GM12878 (cell line): ENCODE measurements around the gene LILRB2.

Experiments
- ETV6 ChIP-seq, 2 experiments: fragments of 450-650 bp in 1 of 2; IDR thresholded peaks in 1 of 2; conservative IDR thresholded peaks in 1 of 2; 2 replicates each; pipeline ENCODE4 v1.6.1; 2014; ENCODE audit warnings: antibody characterized with exemption in 1 of 2, borderline replicate concordance in 1 of 2, low read depth in 1 of 2, mild to moderate bottlenecking in 1 of 2, moderate library complexity in 1 of 2
- NFYB ChIP-seq: IDR thresholded peaks from 2 replicates; pipeline ENCODE4 v1.6.1; 2011; ENCODE audit warnings: low read depth, mild to moderate bottlenecking, low read length, improper control_type of control experiment, moderate library complexity; ENCODE audit not compliant: insufficient read depth
- POLR2AphosphoS5 ChIP-seq: IDR thresholded peaks from 2 replicates; pipeline ENCODE4 v1.6.1; 2011; ENCODE audit warnings: mild to moderate bottlenecking, low read length, inconsistent platforms
- RCOR1 ChIP-seq: conservative IDR thresholded peaks from 2 replicates; pipeline ENCODE4 v1.6.1; 2012; ENCODE audit warnings: low read depth, low read length, improper control_type of control experiment
- SUPT20H ChIP-seq: IDR thresholded peaks from 2 replicates; pipeline ENCODE4 v1.6.1; 2011; ENCODE audit warnings: low read depth, mild to moderate bottlenecking, low read length, moderate library complexity, borderline replicate concordance; ENCODE audit not compliant: control insufficient read depth
- TCF7 ChIP-seq: IDR thresholded peaks from 2 replicates; pipeline ENCODE4 v1.6.1; 2014; ENCODE audit warnings: antibody characterized with exemption, borderline replicate concordance
- TF ChIP-seq, protein P1 (sequence below), 3 experiments: IDR thresholded peaks in 2 of 3; conservative IDR thresholded peaks in 1 of 3; 2 replicates each; pipeline ENCODE4 v1.5.1; 2011; ENCODE audit warnings: low read depth in 3 of 3, low read length in 3 of 3, mild to moderate bottlenecking in 3 of 3, control low read depth in 2 of 3, moderate library complexity in 2 of 3, inconsistent platforms in 1 of 3, mixed read lengths in 1 of 3; ENCODE audit not compliant: control insufficient read depth in 2 of 3, insufficient read depth in 1 of 3; ENCODE audit errors: extremely low read depth in 1 of 3
- TF ChIP-seq, protein P2 (sequence below): fragments of 450-650 bp; IDR thresholded peaks from 2 replicates; pipeline ENCODE4 v1.6.1; 2017; ENCODE audit warnings: antibody characterized with exemption, mild to moderate bottlenecking, moderate library complexity

DNA sequence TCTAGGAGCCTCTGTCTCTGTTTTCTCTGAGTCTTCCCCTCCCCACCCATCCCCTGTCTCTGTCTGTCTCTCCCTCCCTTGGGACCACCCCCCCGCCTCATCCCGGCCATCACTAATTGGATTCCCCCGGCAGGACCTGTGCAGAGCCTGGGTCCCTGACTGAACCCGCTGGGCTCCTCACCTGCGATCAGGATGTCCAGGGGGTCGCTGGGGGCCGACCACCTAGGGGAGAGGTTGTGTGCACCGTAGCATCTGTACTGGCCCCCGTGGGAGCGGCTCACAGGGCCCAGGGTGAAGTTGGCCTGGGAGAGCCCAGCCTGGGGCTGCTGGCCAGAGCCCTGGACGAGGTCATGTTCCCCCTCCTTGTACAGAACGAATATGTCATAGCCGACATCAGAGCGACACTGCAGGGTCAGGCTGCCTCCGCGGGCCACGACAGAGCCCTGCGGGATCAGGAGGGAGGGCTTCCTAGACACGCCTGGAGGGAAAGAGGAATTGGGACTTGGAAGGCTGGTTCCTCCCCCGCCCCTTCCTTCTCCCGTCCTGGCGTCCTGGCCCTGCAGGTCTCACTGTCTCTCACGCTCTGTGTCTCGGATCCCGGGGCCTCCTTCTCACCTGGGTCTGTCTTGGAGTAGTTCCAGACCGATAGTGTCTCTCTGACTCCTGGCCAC lies 25.7 kb downstream of the LILRB2 start:
- TF ChIP-seq TCF7 (no peak), ETV6 (conservative IDR thresholded peaks at IDR 0.05 in 1 of 2, IDR thresholded peaks at IDR 0.05 in 1 of 2; ENCODE audit: borderline replicate concordance in 1 of 2, low read depth in 1 of 2) (no peak), SUPT20H (no peak), RCOR1 (no peak), NFYB (no peak), POLR2AphosphoS5 (no peak)
- TF ChIP-seq, protein P1, sequence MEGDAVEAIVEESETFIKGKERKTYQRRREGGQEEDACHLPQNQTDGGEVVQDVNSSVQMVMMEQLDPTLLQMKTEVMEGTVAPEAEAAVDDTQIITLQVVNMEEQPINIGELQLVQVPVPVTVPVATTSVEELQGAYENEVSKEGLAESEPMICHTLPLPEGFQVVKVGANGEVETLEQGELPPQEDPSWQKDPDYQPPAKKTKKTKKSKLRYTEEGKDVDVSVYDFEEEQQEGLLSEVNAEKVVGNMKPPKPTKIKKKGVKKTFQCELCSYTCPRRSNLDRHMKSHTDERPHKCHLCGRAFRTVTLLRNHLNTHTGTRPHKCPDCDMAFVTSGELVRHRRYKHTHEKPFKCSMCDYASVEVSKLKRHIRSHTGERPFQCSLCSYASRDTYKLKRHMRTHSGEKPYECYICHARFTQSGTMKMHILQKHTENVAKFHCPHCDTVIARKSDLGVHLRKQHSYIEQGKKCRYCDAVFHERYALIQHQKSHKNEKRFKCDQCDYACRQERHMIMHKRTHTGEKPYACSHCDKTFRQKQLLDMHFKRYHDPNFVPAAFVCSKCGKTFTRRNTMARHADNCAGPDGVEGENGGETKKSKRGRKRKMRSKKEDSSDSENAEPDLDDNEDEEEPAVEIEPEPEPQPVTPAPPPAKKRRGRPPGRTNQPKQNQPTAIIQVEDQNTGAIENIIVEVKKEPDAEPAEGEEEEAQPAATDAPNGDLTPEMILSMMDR (IDR thresholded peaks at IDR 0.05 in 2 of 3, conservative IDR thresholded peaks at IDR 0.05 in 1 of 3; ENCODE audit: control insufficient read depth in 2 of 3, extremely low read depth in 1 of 3, insufficient read depth in 1 of 3, low read depth in 3 of 3, low read length in 3 of 3): no peak
- TF ChIP-seq, protein P2, sequence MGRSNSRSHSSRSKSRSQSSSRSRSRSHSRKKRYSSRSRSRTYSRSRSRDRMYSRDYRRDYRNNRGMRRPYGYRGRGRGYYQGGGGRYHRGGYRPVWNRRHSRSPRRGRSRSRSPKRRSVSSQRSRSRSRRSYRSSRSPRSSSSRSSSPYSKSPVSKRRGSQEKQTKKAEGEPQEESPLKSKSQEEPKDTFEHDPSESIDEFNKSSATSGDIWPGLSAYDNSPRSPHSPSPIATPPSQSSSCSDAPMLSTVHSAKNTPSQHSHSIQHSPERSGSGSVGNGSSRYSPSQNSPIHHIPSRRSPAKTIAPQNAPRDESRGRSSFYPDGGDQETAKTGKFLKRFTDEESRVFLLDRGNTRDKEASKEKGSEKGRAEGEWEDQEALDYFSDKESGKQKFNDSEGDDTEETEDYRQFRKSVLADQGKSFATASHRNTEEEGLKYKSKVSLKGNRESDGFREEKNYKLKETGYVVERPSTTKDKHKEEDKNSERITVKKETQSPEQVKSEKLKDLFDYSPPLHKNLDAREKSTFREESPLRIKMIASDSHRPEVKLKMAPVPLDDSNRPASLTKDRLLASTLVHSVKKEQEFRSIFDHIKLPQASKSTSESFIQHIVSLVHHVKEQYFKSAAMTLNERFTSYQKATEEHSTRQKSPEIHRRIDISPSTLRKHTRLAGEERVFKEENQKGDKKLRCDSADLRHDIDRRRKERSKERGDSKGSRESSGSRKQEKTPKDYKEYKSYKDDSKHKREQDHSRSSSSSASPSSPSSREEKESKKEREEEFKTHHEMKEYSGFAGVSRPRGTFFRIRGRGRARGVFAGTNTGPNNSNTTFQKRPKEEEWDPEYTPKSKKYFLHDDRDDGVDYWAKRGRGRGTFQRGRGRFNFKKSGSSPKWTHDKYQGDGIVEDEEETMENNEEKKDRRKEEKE: no peak
